Measurements from ENCODE around the gene NRXN3.

DNA sequence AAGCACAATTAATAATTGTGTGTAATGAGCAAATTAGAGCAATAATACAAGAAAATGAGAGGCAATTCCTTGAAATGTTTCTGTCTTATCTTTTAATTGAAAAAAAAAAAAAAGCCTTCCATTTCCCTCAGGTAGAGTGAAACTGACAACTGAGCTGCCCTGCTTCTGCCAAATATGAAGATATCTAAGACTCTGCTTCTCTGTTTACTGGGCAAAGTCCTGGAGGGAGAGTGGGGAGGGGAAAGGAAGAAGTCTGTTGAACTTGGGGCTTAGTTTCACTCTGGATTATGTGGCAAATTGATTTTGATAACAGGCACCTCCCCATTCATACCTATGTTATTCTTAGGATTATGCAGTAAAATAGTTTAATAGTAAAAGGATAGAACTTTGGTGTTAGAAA, 364.9 kb downstream of the NRXN3 start:
- TF ChIP-seq, protein P1, sequence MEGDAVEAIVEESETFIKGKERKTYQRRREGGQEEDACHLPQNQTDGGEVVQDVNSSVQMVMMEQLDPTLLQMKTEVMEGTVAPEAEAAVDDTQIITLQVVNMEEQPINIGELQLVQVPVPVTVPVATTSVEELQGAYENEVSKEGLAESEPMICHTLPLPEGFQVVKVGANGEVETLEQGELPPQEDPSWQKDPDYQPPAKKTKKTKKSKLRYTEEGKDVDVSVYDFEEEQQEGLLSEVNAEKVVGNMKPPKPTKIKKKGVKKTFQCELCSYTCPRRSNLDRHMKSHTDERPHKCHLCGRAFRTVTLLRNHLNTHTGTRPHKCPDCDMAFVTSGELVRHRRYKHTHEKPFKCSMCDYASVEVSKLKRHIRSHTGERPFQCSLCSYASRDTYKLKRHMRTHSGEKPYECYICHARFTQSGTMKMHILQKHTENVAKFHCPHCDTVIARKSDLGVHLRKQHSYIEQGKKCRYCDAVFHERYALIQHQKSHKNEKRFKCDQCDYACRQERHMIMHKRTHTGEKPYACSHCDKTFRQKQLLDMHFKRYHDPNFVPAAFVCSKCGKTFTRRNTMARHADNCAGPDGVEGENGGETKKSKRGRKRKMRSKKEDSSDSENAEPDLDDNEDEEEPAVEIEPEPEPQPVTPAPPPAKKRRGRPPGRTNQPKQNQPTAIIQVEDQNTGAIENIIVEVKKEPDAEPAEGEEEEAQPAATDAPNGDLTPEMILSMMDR (IDR thresholded peaks at IDR 0.05): no peak
- TF ChIP-seq POLR2A (IDR thresholded peaks at IDR 0.05): no peak

Data from heart left ventricle (tissue), 13 donors.